Activated CD4-positive, alpha-beta T cell treated with anti-CD3 and anti-CD28 coated beads, Interleukin-2, amount 10 ng/mL, durations not matched to agents 7 days and 5 days (primary cell): ENCODE measurements around the gene RBMS1. TPM values are rescaled to one million over a fixed set of nuclear protein-coding genes. Genes with fewer than 3 reads are reported as not detected.

Experiments
- CTCF ChIA-PET: fragments of 350-600 bp; sonication (Branson Sonifier 250); formaldehyde crosslinking; loops from one replicate; lab custom pipeline; 2021; ENCODE audit warnings: antibody characterized with exemption; lab: Charles Lee
- POLR2A ChIA-PET: fragments of 350-600 bp; sonication (Branson Sonifier 250); formaldehyde crosslinking; loops from one replicate; lab custom pipeline; 2021; ENCODE audit warnings: antibody characterized with exemption; lab: Charles Lee
- DNase-seq: peaks from one replicate; pipeline ENCODE4 v3.0.0-alpha.2; 2020
- H3K27ac Mint-ChIP-seq: one replicate; pipeline ENCODE4 v1.8.0; 2021; ENCODE audit warnings: mild to moderate bottlenecking, moderate library complexity, mixed read lengths
- H3K27me3 Mint-ChIP-seq: one replicate; pipeline ENCODE4 v1.8.0; 2021; ENCODE audit warnings: mixed read lengths
- H3K36me3 Mint-ChIP-seq: one replicate; pipeline ENCODE4 v1.8.0; 2021; ENCODE audit warnings: low read depth, mixed read lengths
- H3K4me1 Mint-ChIP-seq: one replicate; pipeline ENCODE4 v1.8.0; 2021; ENCODE audit warnings: mixed read lengths
- H3K4me3 Mint-ChIP-seq: one replicate; pipeline ENCODE4 v1.8.0; 2021; ENCODE audit warnings: mild to moderate bottlenecking, moderate library complexity, mixed read lengths
- H3K9me3 Mint-ChIP-seq: one replicate; pipeline ENCODE4 v1.8.0; 2021; ENCODE audit warnings: mixed read lengths
- total RNA-seq, 2 experiments: library from RNA; stranded (reverse); gene quantifications; one replicate each; pipeline ENCODE4 v1.2.3, GENCODE V29; 2021

Gene RBMS1
- total RNA-seq, 2 experiments from 2014 or later: 84.4 to 100 TPM

GRCh38 chr2:160352500-160352899, 141.1 kb downstream of the RBMS1 start:
- Mint-ChIP-seq H3K9me3 (no peaks in the 10 kb centered on the region), H3K27me3 (no peaks in the 10 kb centered on the region), H3K4me3 (no peak overlapping the region), H3K4me1 (peaks cover 42% of the 10 kb centered on the region), H3K36me3 (peaks cover 33% of the 10 kb centered on the region), H3K27ac (no peak overlapping the region)
- ChIA-PET CTCF (interaction anchor here (1.2 to 1.5 kb wide), 2 partner anchors 13 to 33 kb away, joined by 3 read pairs; no protein-coding TSS in a partner anchor), POLR2A (no interaction called here)
- no peak for DNase-seq

DNA sequence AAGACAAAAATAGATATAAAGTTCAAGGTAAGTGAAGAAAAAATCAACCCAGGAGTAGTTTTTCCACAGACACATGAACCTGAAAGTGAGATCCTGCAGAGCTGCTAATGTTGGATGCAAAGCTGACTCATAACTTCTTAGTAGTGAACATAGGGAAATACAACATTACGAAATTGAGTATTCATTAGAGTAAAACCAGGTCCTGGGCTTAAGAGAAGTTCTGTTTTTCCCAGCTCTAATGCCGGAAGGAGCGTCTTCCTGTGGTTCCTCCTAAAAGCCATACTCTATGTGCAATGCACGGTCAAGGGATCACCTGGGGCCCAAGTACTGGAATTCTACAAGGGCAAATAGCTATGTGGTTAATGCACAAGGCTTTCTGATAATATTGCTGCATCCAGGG, 141.7 kb downstream of the RBMS1 start:
- Mint-ChIP-seq H3K27me3 (no peaks in the 10 kb centered on the region), H3K4me1 (peaks cover 46% of the 10 kb centered on the region), H3K4me3 (no peak overlapping the region), H3K27ac (no peak overlapping the region), H3K36me3 (peaks cover 33% of the 10 kb centered on the region), H3K9me3 (no peaks in the 10 kb centered on the region)
- ChIA-PET CTCF (interaction anchor here (1.5 kb wide), 1 partner anchor 33 kb away, joined by 3 read pairs; no protein-coding TSS in a partner anchor), POLR2A (no interaction called here)
- DNase-seq: no peak

- H3K27ac Mint-ChIP-seq: no peak overlapping the region
- CTCF ChIA-PET: no interaction called here
- H3K9me3 Mint-ChIP-seq: no peaks in the 10 kb centered on the region
- H3K27me3 Mint-ChIP-seq: no peaks in the 10 kb centered on the region
- H3K4me3 Mint-ChIP-seq: no peak overlapping the region
- peaks cover 53% of the 10 kb centered on the region for H3K4me1 Mint-ChIP-seq
- DNase-seq: no peak
- H3K36me3 Mint-ChIP-seq: peaks cover 32% of the 10 kb centered on the region
- POLR2A ChIA-PET: no interaction called here
Measured at GRCh38 chr2:160349306-160349705, 144.3 kb downstream of the RBMS1 start.

- ChIA-PET CTCF (interaction anchor here (1.5 kb wide), 1 partner anchor 13 kb away, joined by 4 read pairs; no protein-coding TSS in a partner anchor), POLR2A (no interaction called here)
- no peaks in the 10 kb centered on the region for H3K27me3 Mint-ChIP-seq
- peaks cover 33% of the 10 kb centered on the region for H3K36me3 Mint-ChIP-seq
- H3K4me1 Mint-ChIP-seq: peaks cover 49% of the 10 kb centered on the region
- no peak overlapping the region for H3K27ac Mint-ChIP-seq
- no peak overlapping the region for H3K4me3 Mint-ChIP-seq
- no peaks in the 10 kb centered on the region for H3K9me3 Mint-ChIP-seq
- DNase-seq: no peak
Measured at GRCh38 chr2:160347269-160347863, 146.2 kb downstream of the RBMS1 start.

GRCh38 chr2:160345071-160345764, 148.4 kb downstream of the RBMS1 start:
- peak overlapping the region; percentile 48 for H3K27ac Mint-ChIP-seq
- ChIA-PET CTCF (interaction anchor here (1.5 kb wide), 1 partner anchor 17 kb away, joined by 4 read pairs; no protein-coding TSS in a partner anchor), POLR2A (no interaction called here)
- no peaks in the 10 kb centered on the region for H3K27me3 Mint-ChIP-seq
- H3K4me1 Mint-ChIP-seq: peaks cover 50% of the 10 kb centered on the region
- H3K4me3 Mint-ChIP-seq: no peak overlapping the region
- H3K9me3 Mint-ChIP-seq: no peaks in the 10 kb centered on the region
- no peak for DNase-seq
- peaks cover 35% of the 10 kb centered on the region for H3K36me3 Mint-ChIP-seq

DNA sequence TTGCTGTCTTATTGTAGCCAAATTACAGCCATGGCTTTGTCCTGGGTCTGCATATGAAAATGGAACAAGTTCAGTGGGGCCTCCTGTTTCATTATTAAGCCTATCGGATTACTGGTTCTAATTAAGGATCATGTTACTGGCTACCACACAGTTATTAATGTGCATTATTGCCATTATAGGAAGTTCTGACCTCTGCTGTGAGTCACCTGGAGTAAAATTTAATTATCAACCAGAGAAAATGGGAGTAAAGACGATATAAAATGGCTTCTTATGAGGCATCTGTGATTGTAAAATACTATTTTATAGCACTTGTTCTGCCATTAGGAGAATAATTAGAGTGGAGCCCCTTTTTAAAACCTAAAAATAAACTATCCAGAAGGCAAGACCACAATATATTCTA, 150.2 kb downstream of the RBMS1 start:
- H3K9me3 Mint-ChIP-seq: no peaks in the 10 kb centered on the region
- no peak overlapping the region for H3K27ac Mint-ChIP-seq
- no peaks in the 10 kb centered on the region for H3K27me3 Mint-ChIP-seq
- peaks cover 30% of the 10 kb centered on the region for H3K36me3 Mint-ChIP-seq
- peaks cover 56% of the 10 kb centered on the region for H3K4me1 Mint-ChIP-seq
- no peak overlapping the region for H3K4me3 Mint-ChIP-seq
- ChIA-PET POLR2A (no interaction called here), CTCF (no interaction called here)
- DNase-seq: no peak

DNA sequence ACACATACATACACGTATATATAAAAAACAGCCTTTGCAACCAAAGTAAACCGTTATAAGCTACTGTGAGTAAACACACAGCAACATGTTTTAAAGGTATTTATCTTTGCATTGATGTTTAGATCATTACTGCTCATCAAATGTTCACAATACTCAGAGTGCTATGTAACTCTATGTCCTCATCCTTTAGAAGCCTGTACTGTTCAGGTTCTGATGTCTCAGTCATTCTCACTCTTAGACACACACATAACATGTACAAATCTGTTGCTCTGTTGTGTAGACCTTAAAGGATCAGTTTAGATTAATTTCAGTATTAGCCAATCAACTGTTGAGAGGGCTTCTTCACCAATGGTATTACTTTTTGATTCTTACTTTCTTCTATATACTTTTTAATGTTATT, 153.9 kb downstream of the RBMS1 start:
- H3K9me3 Mint-ChIP-seq: no peaks in the 10 kb centered on the region
- no peak overlapping the region for H3K4me3 Mint-ChIP-seq
- peaks cover 20% of the 10 kb centered on the region for H3K36me3 Mint-ChIP-seq
- no peaks in the 10 kb centered on the region for H3K27me3 Mint-ChIP-seq
- DNase-seq: no peak
- H3K27ac Mint-ChIP-seq: no peak overlapping the region
- H3K4me1 Mint-ChIP-seq: peaks cover 43% of the 10 kb centered on the region
- ChIA-PET CTCF (interaction anchor here (1.3 kb wide), 1 partner anchor 9 kb away, joined by 3 read pairs; no protein-coding TSS in a partner anchor), POLR2A (interaction anchor here (0.6 kb wide), 1 partner anchor 32 kb away, joined by 3 read pairs; no protein-coding TSS in a partner anchor)

- Mint-ChIP-seq H3K9me3 (no peaks in the 10 kb centered on the region), H3K4me3 (no peak overlapping the region), H3K27ac (no peak overlapping the region), H3K27me3 (no peaks in the 10 kb centered on the region), H3K36me3 (peaks cover 20% of the 10 kb centered on the region), H3K4me1 (peaks cover 45% of the 10 kb centered on the region)
- CTCF ChIA-PET: interaction anchor here (0.7 to 1.3 kb wide), 2 partner anchors 9 to 14 kb away, joined by 3 read pairs; no protein-coding TSS in a partner anchor
- POLR2A ChIA-PET: no interaction called here
- DNase-seq: no peak
Measured at GRCh38 chr2:160338901-160339685, 154.5 kb downstream of the RBMS1 start.

DNA sequence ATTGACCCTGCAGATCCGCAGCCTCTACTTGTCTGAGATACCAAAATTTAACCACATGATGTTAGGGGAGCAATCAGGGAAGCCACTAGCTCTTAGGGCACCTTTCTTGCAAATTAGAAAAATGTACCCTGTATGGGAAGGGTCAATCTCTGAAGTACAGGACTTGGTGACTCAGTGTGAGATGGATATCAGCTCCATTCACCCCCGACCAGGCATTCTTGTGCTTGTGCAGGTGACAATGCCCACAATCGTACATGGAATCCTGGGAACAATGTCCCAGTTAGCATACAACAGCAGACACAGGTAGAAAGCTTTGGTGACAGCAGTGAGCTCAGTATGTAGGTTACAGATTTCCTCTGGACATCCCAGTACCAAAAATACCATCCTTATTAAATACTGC, 155.9 kb downstream of the RBMS1 start:
- H3K9me3 Mint-ChIP-seq: no peaks in the 10 kb centered on the region
- peaks cover 52% of the 10 kb centered on the region for H3K4me1 Mint-ChIP-seq
- H3K4me3 Mint-ChIP-seq: no peak overlapping the region
- peaks cover 17% of the 10 kb centered on the region for H3K36me3 Mint-ChIP-seq
- H3K27ac Mint-ChIP-seq: no peak overlapping the region
- no peaks in the 10 kb centered on the region for H3K27me3 Mint-ChIP-seq
- DNase-seq: no peak
- ChIA-PET CTCF (interaction anchor here (0.6 to 1.1 kb wide), 2 partner anchors 23 to 475 kb away, joined by 3 to 4 read pairs; no protein-coding TSS in a partner anchor), POLR2A (no interaction called here)

DNA sequence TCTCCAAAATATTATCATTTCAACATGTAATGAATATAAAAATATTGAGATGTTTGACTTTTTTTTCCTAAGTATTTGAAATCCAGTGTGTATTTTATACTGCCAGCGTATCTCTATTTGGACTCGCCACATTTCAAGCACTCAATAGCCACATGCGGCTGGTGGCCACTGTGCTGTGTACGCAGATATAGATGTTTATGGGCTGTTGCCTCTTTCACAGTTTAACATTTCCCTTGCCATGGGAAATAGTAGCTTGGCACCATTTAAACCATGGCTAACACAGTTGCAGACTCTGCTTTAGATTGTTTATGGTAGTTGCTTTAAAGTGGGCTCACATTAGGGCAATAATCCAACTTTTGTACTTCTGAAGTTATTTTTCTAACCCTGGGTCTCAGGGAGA, 157.0 kb downstream of the RBMS1 start:
- H3K27ac Mint-ChIP-seq: no peak overlapping the region
- no peak overlapping the region for H3K4me3 Mint-ChIP-seq
- H3K27me3 Mint-ChIP-seq: no peaks in the 10 kb centered on the region
- peaks cover 61% of the 10 kb centered on the region for H3K4me1 Mint-ChIP-seq
- CTCF ChIA-PET: interaction anchor here (1.0 to 1.9 kb wide), 2 partner anchors 11 to 93 kb away, joined by 3 to 4 read pairs; no protein-coding TSS in a partner anchor
- DNase-seq: no peak
- H3K36me3 Mint-ChIP-seq: peaks cover 13% of the 10 kb centered on the region
- no peaks in the 10 kb centered on the region for H3K9me3 Mint-ChIP-seq
- POLR2A ChIA-PET: no interaction called here

DNA sequence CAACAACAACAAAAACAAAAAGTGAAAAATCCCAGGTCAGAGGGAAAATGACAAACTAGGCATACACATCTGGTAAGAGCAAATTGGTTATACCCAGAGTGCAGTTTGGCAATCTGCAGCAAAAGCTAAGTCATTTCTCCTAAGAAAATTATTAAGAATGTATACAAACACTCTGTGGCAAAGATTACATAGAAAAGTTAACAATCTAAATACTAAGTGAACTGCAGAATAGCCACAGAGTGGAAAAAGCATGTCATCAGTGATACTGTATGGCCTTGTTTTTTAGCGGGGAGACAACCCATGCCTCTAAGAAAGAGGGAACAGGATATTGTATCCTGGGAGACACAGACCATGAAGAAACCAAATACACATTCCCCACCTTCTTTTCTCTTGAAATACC, 157.5 kb downstream of the RBMS1 start:
- CTCF ChIA-PET: interaction anchor here (1.0 to 2.4 kb wide), 4 partner anchors 11 to 727 kb away, joined by 3 to 6 read pairs (median 4); no protein-coding TSS in a partner anchor
- peaks cover 13% of the 10 kb centered on the region for H3K36me3 Mint-ChIP-seq
- DNase-seq: no peak
- H3K9me3 Mint-ChIP-seq: no peaks in the 10 kb centered on the region
- H3K4me3 Mint-ChIP-seq: no peak overlapping the region
- no peaks in the 10 kb centered on the region for H3K27me3 Mint-ChIP-seq
- POLR2A ChIA-PET: no interaction called here
- H3K4me1 Mint-ChIP-seq: peaks cover 63% of the 10 kb centered on the region
- H3K27ac Mint-ChIP-seq: no peak overlapping the region

- POLR2A ChIA-PET: no interaction called here
- H3K36me3 Mint-ChIP-seq: peaks cover 13% of the 10 kb centered on the region
- no peak overlapping the region for H3K4me3 Mint-ChIP-seq
- no peaks in the 10 kb centered on the region for H3K9me3 Mint-ChIP-seq
- H3K4me1 Mint-ChIP-seq: peaks cover 68% of the 10 kb centered on the region
- DNase-seq: no peak
- peak overlapping the region; percentile 17 for H3K27ac Mint-ChIP-seq
- CTCF ChIA-PET: interaction anchor here (0.6 to 2.4 kb wide), 7 partner anchors 10 to 728 kb away, joined by 3 to 6 read pairs (median 3); no protein-coding TSS in a partner anchor
- H3K27me3 Mint-ChIP-seq: no peaks in the 10 kb centered on the region
Measured at GRCh38 chr2:160335441-160335840, 158.2 kb downstream of the RBMS1 start.
